ENCODE results near the gene MEMO1. TPM values are rescaled to one million over a fixed set of nuclear protein-coding genes. Genes with fewer than 3 reads are reported as not detected.

The MEMO1 gene
- total RNA-seq, 1 experiment from 2014 or later = 44.7 TPM

DNA sequence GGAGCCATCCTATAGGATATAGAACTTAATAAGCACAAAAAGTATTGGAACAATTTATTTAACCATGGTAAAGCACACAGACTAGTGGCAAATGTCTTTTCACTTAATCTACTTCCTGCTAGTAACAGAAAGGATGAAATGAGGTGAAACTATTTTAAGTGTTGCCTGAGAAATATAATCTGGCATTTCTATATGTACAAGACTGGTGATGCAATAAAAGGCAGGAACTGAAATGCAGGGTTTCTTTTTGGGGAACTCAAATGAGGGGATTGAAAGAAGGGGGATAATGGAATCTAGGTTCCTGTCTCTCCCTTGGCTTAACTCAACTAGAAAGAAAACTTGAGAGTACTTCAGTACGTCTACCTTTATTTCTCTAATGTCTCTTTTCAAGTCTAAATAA lies 122.3 kb downstream of the MEMO1 start:
- CTCF ChIA-PET = no interaction called here
- intact Hi-C loops (cut with micrococcal nuclease) = loop anchor here (10.0 kb wide), 1 partner anchor 266 kb away; no protein-coding TSS in a partner anchor

More for the DNA sequence above, 122.3 kb downstream of the MEMO1 start:
- Histone ChIP-seq H3K4me1 (ENCODE audit: control insufficient read depth in 1 of 2, insufficient read depth in 2 of 2, low read length in 2 of 2) (no peaks in the 10 kb centered on the region), H4K20me1 (ENCODE audit: insufficient read depth) (peaks cover 11% of the 10 kb centered on the region; the same call in 1 of the 2 replicates), H3K36me3 (ENCODE audit: control insufficient read depth in 1 of 2, insufficient read depth in 2 of 2, low read length in 2 of 2) (0 out of 4 replicates have a peak, but pooled peaks cover 0 to 4% of the 10 kb centered on the region in 2 experiments), H3K27me3 (ENCODE audit: insufficient read depth, low read length) (no peaks in the 10 kb centered on the region), H3K9ac (ENCODE audit: low read length) (no peak overlapping the region), H3K9me3 (ENCODE audit: control insufficient read depth in 1 of 2, insufficient read depth in 1 of 2, low read depth in 1 of 2, low read length in 2 of 2) (no peaks in the 10 kb centered on the region), H2AFZ (ENCODE audit: low read depth, low read length, poor library complexity, severe bottlenecking) (no peak overlapping the region), H3K79me2 (ENCODE audit: insufficient read depth, low read length) (peaks cover 6% of the 10 kb centered on the region; the same call in 1 of the 2 replicates), H3K9me2 (ENCODE audit: insufficient read depth) (no peaks in the 10 kb centered on the region), H3K4me3 (replicated peaks in 1 of 2; ENCODE audit: low read depth in 1 of 2, low read length in 2 of 2) (no peak overlapping the region), H3K4me2 (ENCODE audit: low read length) (no peak overlapping the region), H3K27ac (ENCODE audit: low read depth, low read length) (no peak overlapping the region)
- ATAC-seq = no peak
- TF ChIP-seq ZFX (IDR thresholded peaks at IDR 0.05) = no peak
- TF ChIP-seq, protein P1, sequence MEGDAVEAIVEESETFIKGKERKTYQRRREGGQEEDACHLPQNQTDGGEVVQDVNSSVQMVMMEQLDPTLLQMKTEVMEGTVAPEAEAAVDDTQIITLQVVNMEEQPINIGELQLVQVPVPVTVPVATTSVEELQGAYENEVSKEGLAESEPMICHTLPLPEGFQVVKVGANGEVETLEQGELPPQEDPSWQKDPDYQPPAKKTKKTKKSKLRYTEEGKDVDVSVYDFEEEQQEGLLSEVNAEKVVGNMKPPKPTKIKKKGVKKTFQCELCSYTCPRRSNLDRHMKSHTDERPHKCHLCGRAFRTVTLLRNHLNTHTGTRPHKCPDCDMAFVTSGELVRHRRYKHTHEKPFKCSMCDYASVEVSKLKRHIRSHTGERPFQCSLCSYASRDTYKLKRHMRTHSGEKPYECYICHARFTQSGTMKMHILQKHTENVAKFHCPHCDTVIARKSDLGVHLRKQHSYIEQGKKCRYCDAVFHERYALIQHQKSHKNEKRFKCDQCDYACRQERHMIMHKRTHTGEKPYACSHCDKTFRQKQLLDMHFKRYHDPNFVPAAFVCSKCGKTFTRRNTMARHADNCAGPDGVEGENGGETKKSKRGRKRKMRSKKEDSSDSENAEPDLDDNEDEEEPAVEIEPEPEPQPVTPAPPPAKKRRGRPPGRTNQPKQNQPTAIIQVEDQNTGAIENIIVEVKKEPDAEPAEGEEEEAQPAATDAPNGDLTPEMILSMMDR (IDR thresholded peaks at IDR 0.05 in 2 of 3, conservative IDR thresholded peaks at IDR 0.05 in 1 of 3; ENCODE audit: borderline replicate concordance in 1 of 3, insufficient read depth in 1 of 3, low read depth in 2 of 3, low read length in 2 of 3) = no peak
- TF ChIP-seq SIN3A (IDR thresholded peaks at IDR 0.05; ENCODE audit: low read depth) = no peak
- no peak for TF ChIP-seq ZBTB33 (IDR thresholded peaks at IDR 0.05; ENCODE audit: extremely low read depth, insufficient replicate concordance, low read length)
- TF ChIP-seq ELF1 (IDR thresholded peaks at IDR 0.05; ENCODE audit: borderline replicate concordance, low read depth) = no peak
- no peak for TF ChIP-seq ZNF274 (IDR thresholded peaks at IDR 0.05; ENCODE audit: low read depth, low read length)
- no peak for TF ChIP-seq EZH2phosphoT487 (IDR thresholded peaks at IDR 0.05; ENCODE audit: borderline replicate concordance)
- no peak for TF ChIP-seq SRF (IDR thresholded peaks at IDR 0.05; ENCODE audit: low read depth)
- TF ChIP-seq CBX3 (IDR thresholded peaks at IDR 0.05; ENCODE audit: low read depth) = no peak
- no peak for TF ChIP-seq POLR2A (IDR thresholded peaks at IDR 0.05; ENCODE audit: borderline replicate concordance, extremely low read depth, insufficient read depth, insufficient read length)
- TF ChIP-seq, protein P2, sequence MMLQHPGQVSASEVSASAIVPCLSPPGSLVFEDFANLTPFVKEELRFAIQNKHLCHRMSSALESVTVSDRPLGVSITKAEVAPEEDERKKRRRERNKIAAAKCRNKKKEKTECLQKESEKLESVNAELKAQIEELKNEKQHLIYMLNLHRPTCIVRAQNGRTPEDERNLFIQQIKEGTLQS (IDR thresholded peaks at IDR 0.05) = no peak
- RAD21 ChIA-PET (ENCODE audit: low non-redundant PET in 1 of 2, low total read pairs in 2 of 2, uncharacterized antibody in 2 of 2, unreplicated experiment in 2 of 2) = no interaction called here
- POLR2A ChIA-PET = no interaction called here
- BruUV-seq (replicated peaks) = no TSS peak
- DNase-seq (ENCODE audit: low read depth, low spot score) = no peak

All from HCT116 (cell line).